ENCODE measurements around the gene KDM1B.

- TF ChIP-seq ZNF274 (IDR thresholded peaks at IDR 0.05; ENCODE audit: borderline replicate concordance, extremely low read depth, low read length) (no peak), TCF12 (IDR thresholded peaks at IDR 0.05; ENCODE audit: low read depth, low read length) (no peak), KDM5A (IDR thresholded peaks at IDR 0.05; ENCODE audit: low read length) (no peak), SUZ12 (IDR thresholded peaks at IDR 0.05; ENCODE audit: low read length) (no peak)
- TF ChIP-seq, protein P1, sequence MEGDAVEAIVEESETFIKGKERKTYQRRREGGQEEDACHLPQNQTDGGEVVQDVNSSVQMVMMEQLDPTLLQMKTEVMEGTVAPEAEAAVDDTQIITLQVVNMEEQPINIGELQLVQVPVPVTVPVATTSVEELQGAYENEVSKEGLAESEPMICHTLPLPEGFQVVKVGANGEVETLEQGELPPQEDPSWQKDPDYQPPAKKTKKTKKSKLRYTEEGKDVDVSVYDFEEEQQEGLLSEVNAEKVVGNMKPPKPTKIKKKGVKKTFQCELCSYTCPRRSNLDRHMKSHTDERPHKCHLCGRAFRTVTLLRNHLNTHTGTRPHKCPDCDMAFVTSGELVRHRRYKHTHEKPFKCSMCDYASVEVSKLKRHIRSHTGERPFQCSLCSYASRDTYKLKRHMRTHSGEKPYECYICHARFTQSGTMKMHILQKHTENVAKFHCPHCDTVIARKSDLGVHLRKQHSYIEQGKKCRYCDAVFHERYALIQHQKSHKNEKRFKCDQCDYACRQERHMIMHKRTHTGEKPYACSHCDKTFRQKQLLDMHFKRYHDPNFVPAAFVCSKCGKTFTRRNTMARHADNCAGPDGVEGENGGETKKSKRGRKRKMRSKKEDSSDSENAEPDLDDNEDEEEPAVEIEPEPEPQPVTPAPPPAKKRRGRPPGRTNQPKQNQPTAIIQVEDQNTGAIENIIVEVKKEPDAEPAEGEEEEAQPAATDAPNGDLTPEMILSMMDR (IDR thresholded peaks at IDR 0.05; ENCODE audit: control extremely low read depth in 1 of 3, insufficient read depth in 1 of 3, low read depth in 1 of 3, low read length in 3 of 3), result no peak
Observed at GRCh38 chr6:18207949-18208348, 52.7 kb downstream of the KDM1B start.
